IPS DF 19.7 (cell line): Measurements from ENCODE around the gene ZNF775.

Source experiments
- DNase-seq: peaks from one replicate; pipeline ENCODE4 v3.0.0-alpha.2; 2013; ENCODE audit warnings: low read depth, low spot score

Gene ZNF775

DNA sequence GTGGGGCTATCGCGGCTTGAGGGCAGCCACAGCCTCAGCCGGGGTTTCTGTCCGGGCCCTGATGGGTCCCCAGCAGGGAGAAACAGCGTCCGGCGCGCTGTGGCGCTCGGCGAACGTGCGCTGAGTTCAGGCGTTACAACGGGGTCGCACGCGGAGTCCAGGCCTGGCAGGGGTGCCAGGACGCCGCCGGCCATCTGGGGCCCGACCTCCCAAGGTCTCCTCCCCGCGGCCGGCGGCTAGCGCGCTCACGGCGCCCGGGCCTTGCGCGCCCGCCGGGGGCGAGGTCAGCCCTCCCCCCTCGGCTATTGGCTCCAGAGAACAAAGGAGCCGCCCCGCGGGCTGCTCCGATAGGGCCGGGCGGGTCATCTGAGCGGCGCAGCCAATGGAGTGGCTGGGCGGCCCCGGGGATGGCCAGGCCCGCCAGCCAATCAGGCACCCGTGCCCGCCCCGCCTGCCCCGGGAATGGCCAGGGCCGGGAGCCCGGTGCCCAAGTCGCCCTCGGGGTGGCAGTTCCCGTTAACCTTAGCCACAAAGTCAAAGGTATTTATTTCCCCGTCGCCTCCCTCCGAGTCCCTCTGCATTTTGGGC lies at the start of gene ZNF775:
TSS of gene ZNF775 (plus strand) at position 478 of the 588 bp plus-strand sequence. CDS start 9,141 bp downstream, outside the sequence.
- peak; percentile 75 for DNase-seq

- DNase-seq, result peak; percentile 84
These were observed 49.6 kb upstream of the ZNF775 start for GRCh38 chr7:150329331-150330120.

GRCh38 chr7:150330211-150330885 lies 48.8 kb upstream of the ZNF775 start:
- no peak for DNase-seq

DNA sequence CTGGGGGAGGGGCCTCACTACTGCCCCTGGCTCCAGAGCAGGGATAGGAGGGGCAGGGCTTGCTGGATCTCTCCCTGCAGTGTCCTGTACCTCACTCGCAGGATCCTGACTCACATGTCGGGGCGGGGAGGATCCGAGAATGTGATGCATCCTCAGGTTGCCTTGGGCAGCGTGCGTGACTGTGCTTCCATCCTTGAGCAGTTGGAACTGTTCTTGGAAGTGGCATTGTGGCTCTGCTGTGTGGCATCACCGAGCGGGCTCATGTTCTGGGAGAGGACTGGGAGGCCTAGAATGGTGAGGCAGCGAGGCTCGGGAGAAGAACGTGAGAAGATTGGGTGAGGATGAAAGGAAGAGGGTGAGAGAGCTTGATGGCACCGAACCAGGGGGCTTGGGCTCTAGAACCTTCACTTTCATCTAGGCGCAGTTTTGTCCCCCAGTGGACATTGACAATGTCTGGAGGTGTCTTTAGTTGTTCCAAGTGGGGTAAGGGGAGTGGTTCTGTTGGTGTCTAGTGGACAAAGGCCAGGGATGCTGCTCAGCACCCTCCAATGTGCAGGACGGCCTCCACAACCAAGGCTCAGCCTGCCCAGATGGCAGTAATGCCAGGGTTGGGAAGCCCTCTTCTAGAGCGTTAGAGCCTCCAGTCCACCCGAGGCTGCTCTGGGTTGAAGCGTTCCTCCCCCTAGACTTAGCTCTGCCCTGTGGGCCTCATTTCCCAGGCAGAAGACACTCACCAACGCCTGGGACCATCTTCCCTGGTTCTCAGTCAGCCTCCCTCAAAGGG lies 46.1 kb upstream of the ZNF775 start:
- no peak for DNase-seq

- no peak for DNase-seq
These were observed 45.5 kb upstream of the ZNF775 start for GRCh38 chr7:150333659-150334058.

- no peak for DNase-seq
These were observed 45.0 kb upstream of the ZNF775 start for GRCh38 chr7:150334108-150334507.

- no peak for DNase-seq
These were observed 43.9 kb upstream of the ZNF775 start for GRCh38 chr7:150335108-150335773.

DNA sequence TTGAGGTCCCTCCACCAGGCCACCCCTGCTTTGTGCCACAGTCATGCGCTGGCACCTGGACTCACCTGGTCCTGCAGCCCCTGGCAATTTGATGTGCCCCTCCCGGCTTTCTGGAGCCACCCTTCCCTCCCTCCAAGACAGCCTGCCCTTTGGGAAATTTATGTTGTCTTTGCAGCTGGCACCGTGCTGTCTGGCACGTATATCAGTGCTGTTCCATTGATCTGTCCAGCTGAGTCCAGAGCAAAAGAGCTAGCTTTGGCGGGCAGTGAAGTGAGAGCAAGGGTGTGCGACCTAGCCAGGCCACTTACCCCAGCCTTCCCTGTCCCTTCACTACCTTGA lies 43.4 kb upstream of the ZNF775 start:
- DNase-seq, result no peak

DNA sequence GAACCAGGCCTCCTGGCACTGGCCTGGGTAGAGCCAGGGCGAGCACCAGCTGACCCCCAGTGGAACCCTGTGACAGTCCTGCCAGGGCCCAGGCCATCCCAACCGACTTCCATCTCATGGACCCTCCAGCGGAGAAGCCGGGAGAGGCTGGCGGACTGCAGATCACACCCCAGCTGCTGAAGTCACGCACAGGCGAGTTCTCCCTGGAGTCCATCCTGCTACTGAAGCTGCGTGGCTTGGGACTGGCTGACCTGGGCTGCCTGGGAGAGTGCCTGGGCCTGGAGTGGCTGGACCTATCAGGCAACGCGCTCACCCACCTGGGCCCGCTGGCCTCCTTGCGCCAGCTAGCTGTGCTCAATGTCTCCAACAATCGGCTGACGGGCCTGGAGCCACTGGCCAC lies 42.4 kb upstream of the ZNF775 start:
- no peak for DNase-seq

DNA sequence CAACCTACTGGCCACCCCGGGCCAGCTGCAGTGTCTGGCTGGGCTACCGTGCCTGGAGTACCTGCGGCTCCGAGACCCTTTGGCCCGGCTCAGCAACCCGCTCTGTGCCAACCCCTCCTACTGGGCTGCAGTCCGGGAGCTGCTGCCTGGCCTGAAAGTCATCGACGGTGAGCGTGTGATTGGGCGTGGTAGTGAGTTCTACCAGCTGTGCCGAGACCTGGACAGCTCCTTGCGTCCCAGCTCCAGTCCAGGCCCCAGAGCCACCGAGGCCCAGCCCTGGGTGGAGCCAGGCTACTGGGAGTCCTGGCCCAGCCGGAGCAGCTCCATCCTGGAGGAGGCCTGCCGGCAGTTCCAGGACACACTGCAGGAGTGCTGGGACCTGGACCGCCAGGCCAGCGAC lies 42.0 kb upstream of the ZNF775 start:
- no peak for DNase-seq

GRCh38 chr7:150337659-150338081 lies 41.5 kb upstream of the ZNF775 start:
- DNase-seq, result no peak

GRCh38 chr7:150338166-150338829 lies 40.8 kb upstream of the ZNF775 start:
- DNase-seq, result no peak

DNA sequence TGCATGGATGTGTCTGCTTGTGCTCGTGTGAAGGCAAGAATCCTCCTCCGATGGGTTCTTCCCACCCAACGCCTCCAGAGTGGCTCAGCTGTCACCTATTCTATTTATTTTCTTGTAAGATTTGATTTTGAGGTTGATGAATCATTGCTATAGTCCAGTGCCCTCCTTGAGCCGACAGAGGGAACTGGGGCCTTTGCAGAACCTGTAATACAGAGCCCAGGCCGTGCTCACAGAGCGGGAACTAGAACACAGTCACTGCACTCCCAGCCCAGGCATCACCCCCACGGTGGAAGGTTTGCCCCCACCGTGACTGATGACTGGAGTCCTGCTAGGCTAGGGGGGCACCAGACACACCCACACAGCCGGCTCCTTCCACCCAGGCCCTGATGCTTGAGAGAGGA lies 39.7 kb upstream of the ZNF775 start:
- DNase-seq, result no peak

DNA sequence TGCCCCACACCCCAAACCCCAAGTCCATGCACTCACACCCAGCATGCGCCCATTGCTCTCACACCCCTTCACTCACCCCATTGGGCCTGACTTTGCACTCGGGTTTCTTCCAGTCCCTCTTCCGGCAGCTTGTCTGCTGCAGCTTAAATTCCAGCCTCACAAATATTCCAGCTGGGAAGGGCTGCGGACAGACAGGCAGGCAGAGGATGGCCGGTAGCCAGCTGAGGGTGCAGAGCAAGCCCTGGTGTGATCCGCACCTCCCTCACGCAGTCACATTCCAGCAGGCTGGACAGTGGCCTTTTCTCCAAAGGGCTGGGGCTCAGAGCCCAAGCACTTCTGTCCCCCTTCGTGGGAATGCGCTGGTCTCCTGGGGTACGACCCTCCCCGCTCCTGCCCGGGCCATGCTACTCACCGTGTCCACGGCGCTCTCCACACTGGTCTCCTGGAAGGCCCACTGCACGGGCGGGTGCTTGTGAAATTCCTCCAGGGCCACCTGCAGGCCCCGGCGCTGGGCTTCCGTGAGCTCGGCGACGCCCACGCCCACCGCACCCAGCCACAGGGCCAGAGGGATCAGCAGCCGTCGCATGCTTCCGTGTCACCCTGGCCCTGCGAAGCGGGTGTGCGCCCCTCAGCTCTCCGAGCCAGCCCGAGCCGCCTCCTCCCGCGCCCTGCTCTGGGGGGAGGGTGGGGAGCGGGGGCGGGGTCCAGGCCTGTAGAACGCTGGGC lies 38.9 kb upstream of the ZNF775 start:
- DNase-seq, result no peak

- DNase-seq, result no peak
These were observed 38.3 kb upstream of the ZNF775 start for GRCh38 chr7:150340875-150341262.

DNA sequence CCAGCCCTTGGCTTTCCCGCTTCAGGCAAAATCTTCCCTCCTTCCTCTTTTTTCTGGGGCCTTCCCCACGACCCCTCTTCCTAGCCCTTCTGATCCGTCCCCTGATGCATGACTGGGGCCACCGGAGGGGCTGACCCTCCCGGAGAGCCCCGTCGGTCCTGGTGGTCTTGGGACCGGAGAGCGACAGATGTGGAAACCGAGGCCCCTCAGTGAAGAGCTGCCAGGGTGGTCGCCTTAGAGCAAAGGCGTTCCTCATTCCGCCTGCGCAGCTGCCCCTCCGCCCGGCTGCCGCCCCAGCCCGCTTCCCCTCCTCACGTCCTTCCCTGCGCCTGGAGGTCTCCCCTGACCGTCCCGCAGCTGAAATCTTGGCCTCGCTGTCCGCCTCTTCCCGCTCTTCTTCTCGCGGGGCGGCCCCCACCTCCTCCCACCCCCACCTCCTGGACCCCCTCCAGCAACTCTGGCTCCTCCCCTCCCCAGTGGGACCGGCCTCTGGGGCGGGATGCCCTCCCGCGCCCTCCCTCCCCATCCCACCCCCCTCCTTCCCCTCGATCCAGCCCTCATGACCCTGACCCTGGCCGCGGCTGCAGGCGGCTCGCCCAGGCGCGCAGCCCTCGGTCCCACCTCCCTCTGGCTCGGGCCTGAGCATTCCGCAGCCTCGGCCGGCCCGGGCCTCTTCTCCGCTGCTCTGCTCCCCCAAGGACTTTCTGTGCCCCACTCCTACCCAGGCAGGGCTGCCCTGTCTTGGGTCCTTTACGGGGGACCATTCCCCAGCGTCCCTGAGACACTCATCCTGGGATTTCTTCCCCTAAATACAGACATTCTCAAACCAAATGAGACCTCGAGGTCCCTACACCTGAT lies 37.6 kb upstream of the ZNF775 start, which contains the start of gene RARRES2:
TSS of gene RARRES2 (minus strand) at position 367 of the 858 bp plus-strand sequence. CDS start 1,020 bp downstream, outside the sequence.
- no peak for DNase-seq

DNA sequence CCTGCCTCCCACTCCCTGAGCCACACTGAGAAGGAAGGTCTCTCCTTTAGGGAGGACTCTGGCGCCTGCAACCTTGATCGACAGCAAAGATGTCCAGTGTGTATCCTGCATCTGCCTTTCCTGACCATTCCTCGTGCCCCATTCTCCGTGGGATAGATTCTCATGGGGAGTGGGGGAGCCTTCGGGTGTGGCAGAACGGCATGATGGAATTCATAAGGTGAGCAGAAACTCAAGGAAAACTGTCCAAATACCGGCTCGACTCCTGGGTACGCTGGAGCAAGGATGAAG lies 37.1 kb upstream of the ZNF775 start:
- no peak for DNase-seq

- DNase-seq, result no peak
These were observed 35.9 kb upstream of the ZNF775 start for GRCh38 chr7:150343225-150343624.

DNA sequence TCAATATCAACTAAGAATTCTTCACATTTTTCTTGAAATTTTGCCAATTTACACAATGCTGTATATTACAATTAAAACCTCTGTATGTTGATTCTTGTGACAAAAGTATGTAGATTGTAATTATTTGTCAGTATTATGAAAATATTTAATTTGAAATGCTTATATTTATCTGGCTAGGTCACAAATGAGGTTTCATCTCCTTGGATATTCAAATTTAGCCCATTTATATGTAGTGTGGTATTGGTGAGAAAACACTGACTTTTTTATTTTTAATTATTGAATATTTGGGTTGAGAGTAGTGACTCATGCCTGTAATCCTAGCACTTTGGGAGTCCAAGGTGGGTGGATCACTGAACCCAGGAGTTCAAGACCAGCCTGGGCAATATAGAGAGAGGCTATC lies 34.8 kb upstream of the ZNF775 start:
- DNase-seq, result no peak
